ENCODE data around the gene OAS1. TPM values are rescaled to one million over a fixed set of nuclear protein-coding genes. Genes with fewer than 3 reads are reported as not detected.

OAS1 gene
- total RNA-seq, 1 donor from 2014 or later: 151 TPM

- intact Hi-C loops (cut with micrococcal nuclease): no loop called here
These were observed 57.4 kb downstream of the OAS1 start for GRCh38 chr12:112964067-112964670.

DNA sequence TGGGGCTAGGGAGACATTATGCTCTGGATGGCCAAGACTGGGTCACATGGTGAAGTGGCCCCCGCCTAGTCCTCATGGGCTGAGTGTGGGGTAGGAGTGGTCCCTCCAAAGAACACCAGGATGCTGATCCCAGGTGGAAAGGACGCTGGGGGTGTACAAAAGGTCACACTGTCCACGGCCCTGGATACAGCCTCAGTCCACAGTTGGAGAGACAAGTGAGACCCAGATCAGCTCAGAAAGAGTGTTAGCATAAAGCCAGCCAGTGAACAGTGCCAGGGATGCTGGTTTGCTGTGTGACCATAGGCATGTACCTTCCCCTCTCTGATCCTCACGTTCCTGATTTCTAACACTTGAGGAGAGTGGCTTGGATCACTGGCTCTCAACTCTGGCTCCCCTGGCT is 58.2 kb downstream of the OAS1 start:
- intact Hi-C loops (cut with micrococcal nuclease): no loop called here

GRCh38 chr12:112965643-112966042 is 58.9 kb downstream of the OAS1 start:
- intact Hi-C loops (cut with micrococcal nuclease): no loop called here

GRCh38 chr12:112967306-112967705 is 60.5 kb downstream of the OAS1 start:
- intact Hi-C loops (cut with micrococcal nuclease): no loop called here

GRCh38 chr12:112967858-112968257 is 61.1 kb downstream of the OAS1 start:
- intact Hi-C loops (cut with micrococcal nuclease): no loop called here

Other genes with a start within 250 kb of the OAS1 start
- not detected in 2 replicates for gene RPH3A, start 115.2 kb upstream of the OAS1 start, total RNA-seq
- gene OAS3, start 31.5 kb downstream of the OAS1 start, total RNA-seq: 286 and 292 TPM in 2 replicates
- 213 and 215 TPM in 2 replicates for gene OAS2, start 71.6 kb downstream of the OAS1 start, total RNA-seq
- 0.66 TPM in 1 of 2 replicates, not detected in the other for gene DTX1, start 149.8 kb downstream of the OAS1 start, total RNA-seq
- gene RASAL1, start 228.8 kb downstream of the OAS1 start, total RNA-seq: 0.10 TPM in 1 of 2 replicates, not detected in the other
- 0.22 and 0.25 TPM in 2 replicates for gene CFAP73, start 242.8 kb downstream of the OAS1 start, total RNA-seq

Data from T-helper 1 cell treated with Interleukin-12 subunit alpha and Interleukin-12 subunit beta and Interleukin-4 antibody, amounts not matched to agents 30 ng/mL and 1 ng/mL, for 36 hours (primary cell).